H1 (cell line): Measurements from ENCODE around the gene ITGB7. TPM values are rescaled to one million over a fixed set of nuclear protein-coding genes. Genes with fewer than 3 reads are reported as not detected.

Experiments used
- ATF2 ChIP-seq: IDR thresholded peaks from 2 replicates; pipeline ENCODE4 v1.6.1; 2012; ENCODE audit warnings: low read length, inconsistent platforms
- CHD7 ChIP-seq: fragments of 300-600 bp; sonication (generic); IDR thresholded peaks from 2 replicates; pipeline ENCODE4 v1.7.1; 2012; ENCODE audit warnings: low read length, moderate library complexity, mild to moderate bottlenecking, inconsistent platforms; ENCODE audit not compliant: insufficient replicate concordance
- EZH2 ChIP-seq: fragments of 200-600 bp; sonication (generic); IDR thresholded peaks from 2 replicates; pipeline ENCODE4 v1.7.1; 2012; ENCODE audit warnings: low read depth, mild to moderate bottlenecking, moderate library complexity, low read length, inconsistent platforms; ENCODE audit not compliant: severe bottlenecking
- POLR2A ChIP-seq, 2 experiments: IDR thresholded peaks; 1 replicate in 1 of 2; 2 replicates in 1 of 2; pipeline ENCODE4 v1.6.1; 2011; ENCODE audit warnings: low read depth in 2 of 2, low read length in 2 of 2, mild to moderate bottlenecking in 2 of 2; ENCODE audit errors: control extremely low read depth in 1 of 2
- POLR2AphosphoS5 ChIP-seq: IDR thresholded peaks from 2 replicates; pipeline ENCODE4 v1.6.1; 2011; ENCODE audit warnings: low read depth, low read length
- SIN3A ChIP-seq, 2 experiments: IDR thresholded peaks in 1 of 2; conservative IDR thresholded peaks in 1 of 2; 2 replicates each; pipeline ENCODE4 v1.6.1; 2011 to 2012; ENCODE audit warnings: low read length in 2 of 2, improper control_type of control experiment in 1 of 2, low read depth in 1 of 2, mild to moderate bottlenecking in 1 of 2
- SP1 ChIP-seq: IDR thresholded peaks from 2 replicates; pipeline ENCODE4 v1.6.1; 2011; ENCODE audit warnings: low read depth, low read length
- SP2 ChIP-seq: IDR thresholded peaks from 2 replicates; pipeline ENCODE4 v1.6.1; 2012; ENCODE audit warnings: mild to moderate bottlenecking, low read length, inconsistent platforms
- TAF1 ChIP-seq: IDR thresholded peaks from 2 replicates; pipeline ENCODE4 v1.6.1; 2011; ENCODE audit warnings: mild to moderate bottlenecking, low read depth, low read length
- polyA plus RNA-seq, 7 experiments: library from polyadenylated mRNA; depleted of rRNA in 3 of 7; stranded (reverse) in 5 of 7; unstranded in 2 of 7; fragments of >200 nt in 5 of 7; fragments of 200-250 nt in 2 of 7; gene quantifications; 1 replicate in 5 of 7; 2 replicates in 1 of 7; 4 replicates in 1 of 7; pipeline versions ENCODE4 v1.2.1 to v1.2.3, GENCODE V29; 2011 to 2013; ENCODE audit warnings: missing spikeins in 2 of 7, mixed read lengths in 2 of 7
- total RNA-seq: library from RNA; stranded (reverse); fragmentation: NEBNext Ultra II Directional; extraction: Animal tissue kit (Norgen Biotek cat#: 25700); gene quantifications from 2 replicates; pipeline ENCODE4 v1.2.1, GENCODE V29; 2021

ITGB7 gene
- total and polyA plus RNA-seq, 2 of the 8 experiments (the other 6 are each of a cell fraction or from before 2014, with no cell fraction given), result 0.35 to 0.54 TPM

- TF ChIP-seq CHD7 (no peak), SIN3A (conservative IDR thresholded peaks at IDR 0.05 in 1 of 2, IDR thresholded peaks at IDR 0.05 in 1 of 2; ENCODE audit: low read depth in 1 of 2, low read length in 2 of 2) (no peak), POLR2AphosphoS5 (no peak), TAF1 (no peak), POLR2A (IDR thresholded peaks at IDR 0.05; ENCODE audit: control extremely low read depth in 1 of 2, low read depth in 2 of 2, low read length in 2 of 2) (no peak), EZH2 (no peak), ATF2 (no peak), SP2 (no peak), SP1 (no peak)
These were observed 5.4 kb downstream of the ITGB7 start (continued) for GRCh38 chr12:53201639-53202038.
